HG03575 (cell line): Measurements from ENCODE around the gene BAIAP2.

Experiments
- ATAC-seq: cut with Tn5 transposase; IDR thresholded peaks from one replicate; pipeline ENCODE4 v1.9.1; 2021; ENCODE audit not compliant: unreplicated experiment, insufficient number of reproducible peaks, low FRiP score; ENCODE audit errors: extremely low read depth

Gene BAIAP2

GRCh38 chr17:81060416-81060815 is 25.5 kb downstream of the BAIAP2 start:
- ATAC-seq = no peak

- ATAC-seq = no peak
These were observed 26.2 kb downstream of the BAIAP2 start for GRCh38 chr17:81061027-81061735.

- no peak for ATAC-seq
These were observed 27.2 kb downstream of the BAIAP2 start for GRCh38 chr17:81062014-81062780.

GRCh38 chr17:81063106-81064093 is 28.4 kb downstream of the BAIAP2 start:
- ATAC-seq = no peak

- no peak for ATAC-seq
These were observed 29.9 kb downstream of the BAIAP2 start for GRCh38 chr17:81064678-81065475.

GRCh38 chr17:81065500-81065899 is 30.5 kb downstream of the BAIAP2 start:
- no peak for ATAC-seq

- ATAC-seq = no peak
These were observed 31.1 kb downstream of the BAIAP2 start for GRCh38 chr17:81066072-81066471.

GRCh38 chr17:81066771-81067315 is 31.9 kb downstream of the BAIAP2 start:
- ATAC-seq = no peak

- no peak for ATAC-seq
These were observed 32.5 kb downstream of the BAIAP2 start for GRCh38 chr17:81067391-81067811.

GRCh38 chr17:81068411-81069134 is 33.6 kb downstream of the BAIAP2 start:
- no peak for ATAC-seq

- ATAC-seq = no peak
These were observed 34.2 kb downstream of the BAIAP2 start for GRCh38 chr17:81069135-81069645.

GRCh38 chr17:81070541-81071246 is 35.7 kb downstream of the BAIAP2 start:
- no peak for ATAC-seq

- ATAC-seq = no peak
These were observed 37.1 kb downstream of the BAIAP2 start for GRCh38 chr17:81071761-81072741.

GRCh38 chr17:81073967-81074839 is 39.3 kb downstream of the BAIAP2 start:
- no peak for ATAC-seq

- no peak for ATAC-seq
These were observed 39.9 kb downstream of the BAIAP2 start for GRCh38 chr17:81074875-81075274.
